HG03039 (cell line): Measurements from ENCODE around the gene TADA2A.
A peak's percentile ranks its signal among the peaks of the same experiment; 100 is the strongest.
"Not testable (repeated sequence)": the region's sequence is repeated elsewhere in the genome, so short reads cannot be mapped to it uniquely, and the experiment has no call there.

Experiments used
- ATAC-seq: cut with Tn5 transposase; IDR thresholded peaks from one replicate; pipeline ENCODE4 v1.9.1; 2021; ENCODE audit warnings: mild to moderate bottlenecking, moderate library complexity; ENCODE audit not compliant: unreplicated experiment

The TADA2A gene

DNA sequence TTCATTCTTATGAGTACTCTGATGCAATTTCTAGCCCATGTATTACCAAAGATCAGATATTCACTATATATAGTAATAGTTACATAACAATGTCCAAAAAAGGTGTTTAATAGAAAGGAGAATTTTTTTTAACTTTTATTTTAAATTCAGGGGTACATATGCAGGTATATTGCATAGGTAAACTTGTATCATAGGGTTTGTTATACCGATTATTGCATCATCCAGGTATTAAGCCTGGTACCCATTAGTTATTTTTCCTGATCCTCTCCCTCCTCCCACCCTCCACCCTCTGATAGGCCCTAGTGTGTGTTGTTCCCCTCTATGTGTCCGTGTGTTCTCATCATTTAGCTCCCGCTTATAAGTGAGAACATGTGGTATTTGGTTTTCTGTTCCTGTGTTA lies 51.1 kb downstream of the TADA2A start:
- ATAC-seq = not testable (repeated sequence)

GRCh38 chr17:37458805-37459204 lies 52.1 kb downstream of the TADA2A start:
- no peak for ATAC-seq

GRCh38 chr17:37461668-37462067 lies 55.0 kb downstream of the TADA2A start:
- ATAC-seq = no peak

GRCh38 chr17:37462492-37462891 lies 55.8 kb downstream of the TADA2A start:
- no peak for ATAC-seq

- no peak for ATAC-seq
Measured at GRCh38 chr17:37463039-37463438, 56.4 kb downstream of the TADA2A start.

GRCh38 chr17:37465069-37465616 lies 58.5 kb downstream of the TADA2A start:
- no peak for ATAC-seq

GRCh38 chr17:37466471-37466870 lies 59.8 kb downstream of the TADA2A start:
- ATAC-seq = no peak

DNA sequence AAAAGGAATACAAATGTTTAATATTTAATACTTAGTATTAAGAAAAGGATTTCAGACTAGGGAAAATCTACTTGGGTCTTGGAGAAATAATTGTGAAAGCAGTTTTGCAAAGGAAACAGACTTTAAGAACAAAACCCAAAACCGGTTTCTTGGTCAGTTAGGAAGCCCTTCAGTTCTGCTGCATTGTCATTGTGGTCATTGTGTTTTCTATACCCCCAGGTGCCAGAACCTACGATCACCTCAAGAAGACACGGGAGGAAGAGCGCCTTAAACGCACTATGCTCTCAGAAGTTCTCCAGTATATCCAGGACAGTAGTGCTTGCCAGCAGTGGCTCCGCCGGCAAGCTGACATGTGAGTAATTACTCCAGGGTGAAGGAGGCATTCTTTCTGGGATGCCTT lies 63.5 kb downstream of the TADA2A start:
- ATAC-seq = no peak

GRCh38 chr17:37475731-37476420 lies 69.2 kb downstream of the TADA2A start:
- no peak for ATAC-seq

DNA sequence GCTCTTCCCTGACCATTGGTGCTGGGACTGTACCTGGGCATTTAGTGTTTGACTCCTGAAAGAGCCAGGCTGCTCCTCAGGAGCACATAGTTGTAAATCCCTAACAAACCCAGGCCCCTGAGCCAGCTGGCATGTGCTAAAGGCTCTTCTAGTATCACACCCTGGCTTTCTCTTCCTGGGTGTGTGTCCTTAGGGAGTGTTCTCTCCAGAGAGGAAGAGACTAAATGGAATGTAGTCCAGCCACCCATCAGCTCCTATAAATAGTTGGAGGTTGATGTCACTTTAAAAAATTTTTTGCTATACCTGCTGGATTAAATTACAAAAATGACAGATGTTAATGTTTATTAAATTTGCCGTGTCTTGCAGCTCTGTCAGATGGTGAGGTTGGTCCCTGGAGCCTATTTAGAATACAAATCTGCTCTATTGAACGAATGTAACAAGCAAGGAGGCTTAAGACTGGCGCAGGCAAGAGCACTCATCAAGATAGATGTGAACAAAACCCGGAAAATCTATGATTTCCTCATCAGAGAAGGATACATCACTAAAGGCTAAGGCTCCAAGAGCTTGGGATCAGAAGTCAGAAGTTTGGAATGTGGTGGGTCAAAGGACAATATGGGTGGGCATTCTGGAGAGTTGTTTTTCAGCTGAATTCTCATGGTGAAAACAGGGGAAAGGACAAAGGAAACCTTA lies 69.9 kb downstream of the TADA2A start:
- ATAC-seq = no peak

DNA sequence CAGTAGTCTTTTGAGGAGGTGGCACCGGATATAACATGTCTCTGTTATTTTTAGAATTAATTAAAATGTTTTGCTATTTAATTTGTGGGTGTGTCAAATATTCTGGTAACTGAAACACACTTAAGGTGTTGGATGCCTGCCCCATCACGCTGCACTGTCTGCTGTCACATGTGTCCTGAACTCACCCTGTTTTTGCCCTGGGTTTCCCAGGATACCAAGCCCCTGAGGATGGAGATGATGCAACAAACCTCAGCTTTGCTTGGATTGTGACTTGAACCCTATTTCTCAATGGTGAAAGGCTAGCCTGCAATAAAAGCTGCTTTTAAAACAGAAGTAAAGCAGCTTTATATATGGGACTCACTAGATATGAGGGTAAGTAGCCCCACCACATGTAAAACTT lies 71.5 kb downstream of the TADA2A start:
- ATAC-seq = no peak

DNA sequence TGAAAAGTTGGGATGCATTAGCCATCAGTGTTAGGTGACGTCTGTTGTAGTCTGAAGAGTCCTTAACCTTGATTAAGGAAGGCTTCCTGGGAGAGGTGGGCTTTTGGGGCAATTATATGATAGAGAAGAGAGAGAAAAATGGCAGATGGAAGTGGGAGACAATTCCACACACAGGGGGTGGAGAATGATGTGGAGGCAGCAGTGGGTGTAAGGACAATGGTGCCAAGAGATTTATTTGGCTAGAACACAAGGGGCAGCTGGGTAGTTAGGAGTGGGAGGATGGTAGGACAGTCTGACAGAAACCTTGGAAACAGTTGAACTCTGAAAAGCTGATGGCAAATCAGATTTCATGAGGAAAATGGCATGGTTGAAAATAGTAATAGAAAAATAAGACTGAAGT lies 72.3 kb downstream of the TADA2A start:
- ATAC-seq = no peak

DNA sequence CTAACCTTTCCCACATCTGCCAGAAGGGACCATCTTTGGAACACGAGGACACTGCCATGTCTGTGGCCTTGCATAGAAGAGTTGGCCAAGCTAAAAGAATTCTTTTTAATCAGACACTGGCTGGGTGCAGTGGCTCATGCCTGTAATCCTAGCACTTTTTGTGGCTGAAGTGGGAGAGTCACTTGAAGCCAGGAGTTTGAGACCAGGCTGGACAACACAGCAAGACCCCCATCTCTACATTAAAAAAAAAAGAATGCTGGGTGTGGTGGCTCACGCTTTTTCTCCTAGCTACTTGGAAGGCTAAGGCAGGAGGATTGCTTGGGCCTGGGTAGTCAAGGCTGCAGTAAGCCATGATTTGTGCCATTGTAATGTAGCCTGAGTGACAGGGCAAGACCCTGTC lies 73.7 kb downstream of the TADA2A start:
- ATAC-seq = no peak

- no peak for ATAC-seq
Measured at GRCh38 chr17:37481001-37481665, 74.4 kb downstream of the TADA2A start.

- no peak for ATAC-seq
Measured at GRCh38 chr17:37483311-37484039, 76.8 kb downstream of the TADA2A start.

- no peak for ATAC-seq
Measured at GRCh38 chr17:37485938-37486570, 79.4 kb downstream of the TADA2A start.

GRCh38 chr17:37488009-37488604 lies 81.4 kb downstream of the TADA2A start:
- no peak for ATAC-seq

DNA sequence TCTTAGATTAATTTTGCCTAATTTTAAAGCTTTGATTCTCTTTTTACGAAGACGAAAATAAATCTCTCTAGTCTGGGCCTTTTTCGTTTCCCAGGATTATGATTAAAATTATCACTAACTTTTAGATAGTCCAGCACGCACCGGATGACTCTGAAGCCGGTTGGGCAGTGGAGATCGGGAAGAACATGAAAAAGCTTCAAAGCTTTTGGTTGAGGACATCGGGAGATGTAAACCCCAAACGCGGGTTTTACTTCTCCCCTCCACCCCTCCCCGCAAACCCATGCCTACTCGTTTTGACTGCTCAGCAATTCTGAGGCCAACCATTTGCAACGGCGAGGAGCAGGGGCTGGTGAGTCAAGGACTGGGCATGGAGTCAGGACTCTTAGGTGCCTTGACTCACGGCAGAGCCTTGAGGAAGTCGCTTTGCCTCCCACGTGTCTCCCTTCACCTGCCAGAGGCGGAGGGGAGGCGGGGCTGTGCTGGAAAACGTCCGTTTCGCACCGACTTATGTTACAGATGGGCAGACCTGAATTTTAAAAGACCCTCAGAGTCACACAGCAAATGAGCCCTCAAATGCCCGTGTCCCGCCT lies 82.0 kb downstream of the TADA2A start:
- ATAC-seq = no peak

- peak; percentile 60 for ATAC-seq
Measured at GRCh38 chr17:37489197-37490001, 82.7 kb downstream of the TADA2A start, which contains the start of gene DUSP14. Gene DUSP14, plus strand, starts transcription at chr17:37489891. Its CDS starts 22,382 bp downstream, at chr17:37512273.
